HL-60 (cell line): ENCODE results near the gene SPTBN1.

Experiments used
- POLR2AphosphoS5 ChIP-seq: IDR thresholded peaks from 2 replicates; pipeline ENCODE4 v1.6.1; 2012; ENCODE audit warnings: low read depth
- TF ChIP-seq, protein P1 (sequence below): IDR thresholded peaks from one replicate; pipeline ENCODE4 v1.5.1; 2011; ENCODE audit warnings: low read length, control low read depth, inconsistent platforms; ENCODE audit not compliant: insufficient read depth
- TF ChIP-seq, protein P2 (sequence below): IDR thresholded peaks from 2 replicates; pipeline ENCODE4 v1.6.1; 2012; ENCODE audit warnings: low read depth; ENCODE audit not compliant: insufficient replicate concordance

DNA sequence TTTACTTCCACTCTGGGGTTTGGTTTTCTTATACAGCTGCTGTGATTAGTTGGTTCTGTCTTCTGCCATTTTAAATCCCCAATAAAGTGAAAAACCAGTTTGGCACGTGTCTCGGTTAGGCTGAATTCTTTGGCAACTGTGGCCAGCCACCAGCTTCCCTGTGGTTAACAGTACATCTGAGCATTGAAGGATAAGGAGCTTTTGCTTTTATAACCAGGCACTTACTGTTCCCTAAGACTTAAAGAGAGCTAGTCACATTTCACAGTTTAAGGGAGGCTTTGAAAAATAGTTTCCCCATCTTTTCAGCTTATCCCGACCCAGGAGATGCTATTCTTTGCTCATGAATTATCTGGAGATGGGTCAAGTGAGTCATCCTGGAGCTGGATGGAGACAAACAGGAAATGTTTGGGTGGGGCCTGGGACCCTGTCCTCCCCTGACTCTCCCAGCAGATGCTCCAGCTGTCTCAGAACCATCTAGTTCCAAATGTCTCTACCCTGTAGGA, 210.1 kb downstream of the SPTBN1 start:
- TF ChIP-seq, protein P1, sequence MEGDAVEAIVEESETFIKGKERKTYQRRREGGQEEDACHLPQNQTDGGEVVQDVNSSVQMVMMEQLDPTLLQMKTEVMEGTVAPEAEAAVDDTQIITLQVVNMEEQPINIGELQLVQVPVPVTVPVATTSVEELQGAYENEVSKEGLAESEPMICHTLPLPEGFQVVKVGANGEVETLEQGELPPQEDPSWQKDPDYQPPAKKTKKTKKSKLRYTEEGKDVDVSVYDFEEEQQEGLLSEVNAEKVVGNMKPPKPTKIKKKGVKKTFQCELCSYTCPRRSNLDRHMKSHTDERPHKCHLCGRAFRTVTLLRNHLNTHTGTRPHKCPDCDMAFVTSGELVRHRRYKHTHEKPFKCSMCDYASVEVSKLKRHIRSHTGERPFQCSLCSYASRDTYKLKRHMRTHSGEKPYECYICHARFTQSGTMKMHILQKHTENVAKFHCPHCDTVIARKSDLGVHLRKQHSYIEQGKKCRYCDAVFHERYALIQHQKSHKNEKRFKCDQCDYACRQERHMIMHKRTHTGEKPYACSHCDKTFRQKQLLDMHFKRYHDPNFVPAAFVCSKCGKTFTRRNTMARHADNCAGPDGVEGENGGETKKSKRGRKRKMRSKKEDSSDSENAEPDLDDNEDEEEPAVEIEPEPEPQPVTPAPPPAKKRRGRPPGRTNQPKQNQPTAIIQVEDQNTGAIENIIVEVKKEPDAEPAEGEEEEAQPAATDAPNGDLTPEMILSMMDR: no peak
- TF ChIP-seq, protein P2, sequence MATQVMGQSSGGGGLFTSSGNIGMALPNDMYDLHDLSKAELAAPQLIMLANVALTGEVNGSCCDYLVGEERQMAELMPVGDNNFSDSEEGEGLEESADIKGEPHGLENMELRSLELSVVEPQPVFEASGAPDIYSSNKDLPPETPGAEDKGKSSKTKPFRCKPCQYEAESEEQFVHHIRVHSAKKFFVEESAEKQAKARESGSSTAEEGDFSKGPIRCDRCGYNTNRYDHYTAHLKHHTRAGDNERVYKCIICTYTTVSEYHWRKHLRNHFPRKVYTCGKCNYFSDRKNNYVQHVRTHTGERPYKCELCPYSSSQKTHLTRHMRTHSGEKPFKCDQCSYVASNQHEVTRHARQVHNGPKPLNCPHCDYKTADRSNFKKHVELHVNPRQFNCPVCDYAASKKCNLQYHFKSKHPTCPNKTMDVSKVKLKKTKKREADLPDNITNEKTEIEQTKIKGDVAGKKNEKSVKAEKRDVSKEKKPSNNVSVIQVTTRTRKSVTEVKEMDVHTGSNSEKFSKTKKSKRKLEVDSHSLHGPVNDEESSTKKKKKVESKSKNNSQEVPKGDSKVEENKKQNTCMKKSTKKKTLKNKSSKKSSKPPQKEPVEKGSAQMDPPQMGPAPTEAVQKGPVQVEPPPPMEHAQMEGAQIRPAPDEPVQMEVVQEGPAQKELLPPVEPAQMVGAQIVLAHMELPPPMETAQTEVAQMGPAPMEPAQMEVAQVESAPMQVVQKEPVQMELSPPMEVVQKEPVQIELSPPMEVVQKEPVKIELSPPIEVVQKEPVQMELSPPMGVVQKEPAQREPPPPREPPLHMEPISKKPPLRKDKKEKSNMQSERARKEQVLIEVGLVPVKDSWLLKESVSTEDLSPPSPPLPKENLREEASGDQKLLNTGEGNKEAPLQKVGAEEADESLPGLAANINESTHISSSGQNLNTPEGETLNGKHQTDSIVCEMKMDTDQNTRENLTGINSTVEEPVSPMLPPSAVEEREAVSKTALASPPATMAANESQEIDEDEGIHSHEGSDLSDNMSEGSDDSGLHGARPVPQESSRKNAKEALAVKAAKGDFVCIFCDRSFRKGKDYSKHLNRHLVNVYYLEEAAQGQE: no peak
- TF ChIP-seq POLR2AphosphoS5: no peak
